ENCODE data around the gene CELSR3.

The CELSR3 gene

DNA sequence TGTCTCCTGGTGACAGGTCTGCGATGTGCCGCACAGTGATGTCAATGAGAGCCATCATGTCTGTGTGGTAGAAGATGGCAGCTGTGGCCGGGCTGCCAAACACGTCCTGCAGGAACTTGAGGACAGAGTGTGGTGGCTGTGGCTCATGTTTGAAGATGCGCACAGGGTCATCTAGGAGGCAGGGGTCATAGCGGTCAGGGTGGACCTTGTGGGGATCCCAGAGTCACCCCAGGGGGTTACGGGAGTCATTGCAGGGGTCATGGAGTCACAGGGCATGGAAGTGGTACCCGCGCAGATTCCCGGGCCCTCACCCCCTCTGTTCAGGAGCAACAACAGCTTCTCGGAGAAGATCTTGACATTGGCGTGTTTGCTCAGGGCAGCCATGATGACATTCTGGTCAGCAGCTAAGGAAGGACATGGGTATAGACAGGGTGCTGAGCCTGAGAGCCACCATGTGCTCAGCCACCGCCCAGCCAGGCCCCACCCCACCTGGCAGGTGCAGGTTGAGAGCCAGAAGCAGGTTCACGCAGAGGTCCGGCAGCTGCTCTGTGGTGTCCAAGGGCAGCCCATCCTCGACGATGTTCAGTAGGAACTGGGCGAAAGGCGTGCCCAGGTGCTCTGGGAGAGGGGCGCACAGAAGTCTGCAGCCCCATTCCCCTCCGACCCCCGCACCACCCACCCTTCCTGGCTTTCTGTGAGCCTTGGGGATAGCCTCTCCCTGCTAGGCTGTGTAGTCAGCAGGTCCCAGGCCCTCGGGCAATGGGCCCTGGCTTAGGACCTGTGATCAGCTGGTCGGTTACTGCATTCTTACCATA, 16.1 kb upstream of the CELSR3 start:
- H3K9me3 ChIP-seq (ENCODE audit: control extremely low read depth in 1 of 5, control insufficient read depth in 4 of 5, insufficient read depth in 2 of 5, low read depth in 1 of 5, low read length in 4 of 5), result no peaks in the 10 kb centered on the region
- 99% methylated on average over 22 of the region's 24 CpGs for WGBS (ENCODE audit: insufficient coverage)
- no peaks in the 10 kb centered on the region for H3K4me1 ChIP-seq (ENCODE audit: control extremely low read depth in 1 of 4, control insufficient read depth in 4 of 4, insufficient read depth in 4 of 4, low read length in 3 of 4)
- H3K27ac ChIP-seq (ENCODE audit: insufficient read depth in 1 of 2, low read depth in 1 of 2, low read length in 2 of 2, poor library complexity in 1 of 2, severe bottlenecking in 2 of 2), result no peak overlapping the region
- CTCF ChIA-PET, result no interaction called here
- DNase-seq, result no peak
- POLR2A ChIA-PET, result interaction anchor here (1.6 kb wide), 1 partner anchor 16 kb away, joined by 4 read pairs; the partner anchor contains the start of gene CELSR3
- no peak overlapping the region for H3K4me3 ChIP-seq (ENCODE audit: control insufficient read depth in 1 of 7, extremely low read depth in 1 of 7, insufficient read depth in 4 of 7, low read depth in 2 of 7, low read length in 6 of 7)
- peaks cover 2 to 73% (median 25%) of the 10 kb centered on the region in 4 experiments for H3K36me3 ChIP-seq (ENCODE audit: control insufficient read depth in 4 of 4, insufficient read depth in 4 of 4, low read length in 3 of 4)
- H3K27me3 ChIP-seq (replicated peaks in 2 of 5; ENCODE audit: control insufficient read depth in 4 of 5, insufficient read depth in 5 of 5, low read length in 4 of 5), result no peaks in the 10 kb centered on the region

DNA sequence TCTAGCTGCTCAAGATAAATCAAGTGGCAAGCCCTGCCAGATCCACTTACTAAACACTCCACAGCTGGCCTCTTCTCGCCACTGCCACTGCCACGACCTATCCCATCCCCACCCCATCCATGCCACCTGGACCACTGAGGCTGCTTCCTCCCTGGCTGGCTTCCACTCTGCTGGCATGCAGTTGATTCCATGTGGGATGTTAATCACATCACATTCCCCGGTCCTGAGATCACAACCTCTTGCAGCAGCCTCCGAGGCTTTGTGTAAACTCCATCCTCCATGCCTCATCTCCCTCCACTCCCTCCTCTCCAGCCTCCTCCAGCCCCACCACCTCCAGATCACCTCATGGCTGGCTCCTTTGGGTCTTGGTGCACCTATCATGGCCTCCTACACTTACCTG, 15.4 kb upstream of the CELSR3 start:
- WGBS (ENCODE audit: insufficient coverage), result 100% methylated on average over 2 of the region's 4 CpGs
- ChIA-PET CTCF (interaction anchor here (1.0 kb wide), 1 partner anchor 8 kb away, joined by 4 read pairs; the partner anchor contains the start of gene NCKIPSD), POLR2A (interaction anchor here (1.6 kb wide), 1 partner anchor 16 kb away, joined by 4 read pairs; the partner anchor contains the start of gene CELSR3)
- Histone ChIP-seq H3K9me3 (ENCODE audit: control extremely low read depth in 1 of 5, control insufficient read depth in 4 of 5, insufficient read depth in 2 of 5, low read depth in 1 of 5, low read length in 4 of 5) (no peaks in the 10 kb centered on the region), H3K27me3 (replicated peaks in 2 of 5; ENCODE audit: control insufficient read depth in 4 of 5, insufficient read depth in 5 of 5, low read length in 4 of 5) (no peaks in the 10 kb centered on the region), H3K4me1 (ENCODE audit: control extremely low read depth in 1 of 4, control insufficient read depth in 4 of 4, insufficient read depth in 4 of 4, low read length in 3 of 4) (no peaks in the 10 kb centered on the region), H3K27ac (ENCODE audit: insufficient read depth in 1 of 2, low read depth in 1 of 2, low read length in 2 of 2, poor library complexity in 1 of 2, severe bottlenecking in 2 of 2) (no peak overlapping the region), H3K36me3 (ENCODE audit: control insufficient read depth in 4 of 4, insufficient read depth in 4 of 4, low read length in 3 of 4) (peaks cover 2 to 75% (median 25%) of the 10 kb centered on the region in 4 experiments), H3K4me3 (ENCODE audit: control insufficient read depth in 1 of 7, extremely low read depth in 1 of 7, insufficient read depth in 4 of 7, low read depth in 2 of 7, low read length in 6 of 7) (no peak overlapping the region)
- DNase-seq, result no peak

DNA sequence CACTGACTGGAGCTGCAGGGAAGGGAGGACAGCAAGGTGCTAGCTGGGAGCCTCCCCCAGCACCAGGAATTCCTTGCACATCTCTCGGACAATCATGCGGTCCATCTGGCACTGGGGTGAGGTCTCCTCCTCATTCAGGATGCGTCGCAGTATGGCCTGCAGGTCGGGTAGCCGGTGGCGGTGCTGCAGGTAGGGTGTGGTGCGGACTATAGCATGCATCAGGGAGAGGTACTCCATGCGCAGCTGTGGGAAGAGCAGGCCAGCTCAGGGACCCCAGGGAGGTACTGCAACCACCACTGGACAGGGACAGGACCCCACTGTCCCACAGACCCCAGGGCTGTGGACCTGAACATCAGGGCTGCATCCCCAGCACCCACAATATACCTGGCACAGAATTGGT, 11.8 kb upstream of the CELSR3 start:
- Histone ChIP-seq H3K27ac (ENCODE audit: insufficient read depth in 1 of 2, low read depth in 1 of 2, low read length in 2 of 2, poor library complexity in 1 of 2, severe bottlenecking in 2 of 2) (no peak overlapping the region), H3K4me1 (ENCODE audit: control extremely low read depth in 1 of 4, control insufficient read depth in 4 of 4, insufficient read depth in 4 of 4, low read length in 3 of 4) (no peaks in the 10 kb centered on the region), H3K27me3 (replicated peaks in 2 of 5; ENCODE audit: control insufficient read depth in 4 of 5, insufficient read depth in 5 of 5, low read length in 4 of 5) (no peaks in the 10 kb centered on the region), H3K9me3 (ENCODE audit: control extremely low read depth in 1 of 5, control insufficient read depth in 4 of 5, insufficient read depth in 2 of 5, low read depth in 1 of 5, low read length in 4 of 5) (no peaks in the 10 kb centered on the region), H3K4me3 (ENCODE audit: control insufficient read depth in 1 of 7, extremely low read depth in 1 of 7, insufficient read depth in 4 of 7, low read depth in 2 of 7, low read length in 6 of 7) (no peak overlapping the region), H3K36me3 (ENCODE audit: control insufficient read depth in 4 of 4, insufficient read depth in 4 of 4, low read length in 3 of 4) (peaks cover 2 to 47% (median 9%) of the 10 kb centered on the region in 4 experiments)
- WGBS (ENCODE audit: insufficient coverage), result 93% methylated on average over 9 of the region's 9 CpGs
- ChIA-PET POLR2A (interaction anchor here (0.7 to 1.0 kb wide), 2 partner anchors 11 to 107 kb away, joined by 3 read pairs; no protein-coding TSS in a partner anchor), CTCF (interaction anchor here (1.0 to 2.9 kb wide), 2 partner anchors 10 kb away, joined by 3 to 25 read pairs; partner anchors contain the start of gene CELSR3)
- DNase-seq, result no peak

DNA sequence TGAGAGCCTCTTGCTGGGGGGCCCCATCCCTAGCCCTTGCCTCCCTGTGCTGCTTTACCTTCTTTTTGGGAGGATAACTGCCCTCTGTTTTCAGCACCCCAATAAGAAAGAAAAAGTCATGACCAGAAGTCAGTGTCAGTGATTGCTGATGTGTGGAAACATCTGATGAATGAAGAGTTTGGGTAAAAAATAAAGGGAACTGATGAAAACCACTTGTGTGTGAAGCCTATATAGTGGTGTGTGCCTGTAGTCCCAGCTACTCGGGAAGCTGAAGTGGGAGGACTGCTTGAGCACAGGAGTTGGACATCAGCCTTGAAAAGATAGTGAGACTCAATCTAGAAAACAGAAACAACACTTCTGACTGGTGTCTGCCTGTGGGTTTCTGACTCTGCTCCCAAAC, 9.8 kb upstream of the CELSR3 start:
- H3K27me3 ChIP-seq (replicated peaks in 2 of 5; ENCODE audit: control insufficient read depth in 4 of 5, insufficient read depth in 5 of 5, low read length in 4 of 5), result no peaks in the 10 kb centered on the region
- no peak overlapping the region for H3K4me3 ChIP-seq (ENCODE audit: control insufficient read depth in 1 of 7, extremely low read depth in 1 of 7, insufficient read depth in 4 of 7, low read depth in 2 of 7, low read length in 6 of 7)
- 67% methylated on average over 1 of the region's 1 CpG for WGBS (ENCODE audit: insufficient coverage)
- DNase-seq, result no peak
- H3K36me3 ChIP-seq (ENCODE audit: control insufficient read depth in 4 of 4, insufficient read depth in 4 of 4, low read length in 3 of 4), result peaks cover 0 to 28% (median 5%) of the 10 kb centered on the region in 4 experiments
- CTCF ChIA-PET, result no interaction called here
- no peaks in the 10 kb centered on the region for H3K4me1 ChIP-seq (ENCODE audit: control extremely low read depth in 1 of 4, control insufficient read depth in 4 of 4, insufficient read depth in 4 of 4, low read length in 3 of 4)
- no peak overlapping the region for H3K27ac ChIP-seq (ENCODE audit: insufficient read depth in 1 of 2, low read depth in 1 of 2, low read length in 2 of 2, poor library complexity in 1 of 2, severe bottlenecking in 2 of 2)
- POLR2A ChIA-PET, result no interaction called here
- no peaks in the 10 kb centered on the region for H3K9me3 ChIP-seq (ENCODE audit: control extremely low read depth in 1 of 5, control insufficient read depth in 4 of 5, insufficient read depth in 2 of 5, low read depth in 1 of 5, low read length in 4 of 5)

DNA sequence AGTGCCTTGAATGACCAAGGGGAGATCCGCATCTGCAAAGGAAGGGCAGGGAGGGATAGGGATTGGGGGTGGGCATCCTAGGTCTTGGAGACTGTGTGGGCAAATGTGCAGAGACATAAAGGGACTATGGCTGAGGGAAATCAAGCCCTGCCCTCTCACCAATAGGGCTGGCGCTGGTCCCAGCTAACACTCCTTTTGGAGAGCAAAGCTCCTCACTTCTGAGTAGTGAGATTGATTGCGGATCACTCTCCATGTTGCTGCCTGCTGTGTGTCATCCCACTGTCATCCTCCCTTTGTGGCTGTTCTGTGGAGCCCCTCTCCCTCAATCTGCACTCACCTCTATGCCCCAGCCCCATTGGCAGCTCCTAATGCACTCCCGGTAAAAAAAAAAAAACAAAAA, 2.2 kb upstream of the CELSR3 start:
- ChIA-PET CTCF (interaction anchor here (1.4 to 4.6 kb wide), 3 partner anchors 10 to 21 kb away, joined by 3 to 25 read pairs (median 4); no protein-coding TSS in a partner anchor), POLR2A (no interaction called here)
- peaks cover 2 to 35% (median 10%) of the 10 kb centered on the region in 5 experiments for H3K27me3 ChIP-seq (replicated peaks in 2 of 5; ENCODE audit: control insufficient read depth in 4 of 5, insufficient read depth in 5 of 5, low read length in 4 of 5)
- H3K36me3 ChIP-seq (ENCODE audit: control insufficient read depth in 4 of 4, insufficient read depth in 4 of 4, low read length in 3 of 4), result no peaks in the 10 kb centered on the region
- no peaks in the 10 kb centered on the region for H3K9me3 ChIP-seq (ENCODE audit: control extremely low read depth in 1 of 5, control insufficient read depth in 4 of 5, insufficient read depth in 2 of 5, low read depth in 1 of 5, low read length in 4 of 5)
- no peak overlapping the region for H3K27ac ChIP-seq (ENCODE audit: insufficient read depth in 1 of 2, low read depth in 1 of 2, low read length in 2 of 2, poor library complexity in 1 of 2, severe bottlenecking in 2 of 2)
- peaks cover 0 to 31% (median 30%) of the 10 kb centered on the region in 4 experiments for H3K4me1 ChIP-seq (ENCODE audit: control extremely low read depth in 1 of 4, control insufficient read depth in 4 of 4, insufficient read depth in 4 of 4, low read length in 3 of 4)
- no peak for DNase-seq
- no peak overlapping the region for H3K4me3 ChIP-seq (ENCODE audit: control insufficient read depth in 1 of 7, extremely low read depth in 1 of 7, insufficient read depth in 4 of 7, low read depth in 2 of 7, low read length in 6 of 7)
- WGBS (ENCODE audit: insufficient coverage), result 100% methylated on average over 2 of the region's 4 CpGs

DNA sequence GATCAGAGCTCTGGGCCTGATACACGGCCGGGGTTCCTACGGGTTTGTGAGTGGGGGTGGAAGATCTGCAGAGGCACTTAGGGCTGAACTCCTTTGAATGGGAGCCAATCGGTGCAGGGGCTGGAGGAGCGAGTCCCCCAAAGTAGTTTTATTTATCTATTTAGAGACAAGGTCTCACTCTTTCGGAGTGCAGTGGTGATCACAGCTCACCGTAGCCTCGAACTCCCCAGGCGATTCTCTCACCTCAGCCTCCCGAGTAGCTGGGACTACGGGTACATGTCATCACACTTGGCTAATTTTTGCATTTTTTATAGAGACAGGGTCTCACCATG, 1.6 kb upstream of the CELSR3 start:
- no peak overlapping the region for H3K27ac ChIP-seq (ENCODE audit: insufficient read depth in 1 of 2, low read depth in 1 of 2, low read length in 2 of 2, poor library complexity in 1 of 2, severe bottlenecking in 2 of 2)
- peaks cover 2 to 39% (median 10%) of the 10 kb centered on the region in 5 experiments for H3K27me3 ChIP-seq (replicated peaks in 2 of 5; ENCODE audit: control insufficient read depth in 4 of 5, insufficient read depth in 5 of 5, low read length in 4 of 5)
- no peak overlapping the region for H3K4me3 ChIP-seq (ENCODE audit: control insufficient read depth in 1 of 7, extremely low read depth in 1 of 7, insufficient read depth in 4 of 7, low read depth in 2 of 7, low read length in 6 of 7)
- 100% methylated on average over 7 of the region's 11 CpGs for WGBS (ENCODE audit: insufficient coverage)
- peaks cover 0 to 31% (median 30%) of the 10 kb centered on the region in 4 experiments for H3K4me1 ChIP-seq (ENCODE audit: control extremely low read depth in 1 of 4, control insufficient read depth in 4 of 4, insufficient read depth in 4 of 4, low read length in 3 of 4)
- CTCF ChIA-PET, result interaction anchor here (1.0 to 4.6 kb wide), 4 partner anchors 10 to 41 kb away, joined by 3 to 25 read pairs (median 4); no protein-coding TSS in a partner anchor
- peaks cover 0 to 4% (median 0%) of the 10 kb centered on the region in 5 experiments for H3K9me3 ChIP-seq (ENCODE audit: control extremely low read depth in 1 of 5, control insufficient read depth in 4 of 5, insufficient read depth in 2 of 5, low read depth in 1 of 5, low read length in 4 of 5)
- POLR2A ChIA-PET, result interaction anchor here (1.2 kb wide), 1 partner anchor 10 kb away, joined by 3 read pairs; no protein-coding TSS in a partner anchor
- DNase-seq, result no peak
- H3K36me3 ChIP-seq (ENCODE audit: control insufficient read depth in 4 of 4, insufficient read depth in 4 of 4, low read length in 3 of 4), result no peaks in the 10 kb centered on the region

Measured in common myeloid progenitor, CD34-positive (primary cell).